ENCODE data around the gene PLK1.
A peak's percentile ranks its signal among the peaks of the same experiment; 100 is the strongest.
"Not testable (repeated sequence)": the region's sequence is repeated elsewhere in the genome, so short reads cannot be mapped to it uniquely, and the experiment has no call there.

The PLK1 gene

DNA sequence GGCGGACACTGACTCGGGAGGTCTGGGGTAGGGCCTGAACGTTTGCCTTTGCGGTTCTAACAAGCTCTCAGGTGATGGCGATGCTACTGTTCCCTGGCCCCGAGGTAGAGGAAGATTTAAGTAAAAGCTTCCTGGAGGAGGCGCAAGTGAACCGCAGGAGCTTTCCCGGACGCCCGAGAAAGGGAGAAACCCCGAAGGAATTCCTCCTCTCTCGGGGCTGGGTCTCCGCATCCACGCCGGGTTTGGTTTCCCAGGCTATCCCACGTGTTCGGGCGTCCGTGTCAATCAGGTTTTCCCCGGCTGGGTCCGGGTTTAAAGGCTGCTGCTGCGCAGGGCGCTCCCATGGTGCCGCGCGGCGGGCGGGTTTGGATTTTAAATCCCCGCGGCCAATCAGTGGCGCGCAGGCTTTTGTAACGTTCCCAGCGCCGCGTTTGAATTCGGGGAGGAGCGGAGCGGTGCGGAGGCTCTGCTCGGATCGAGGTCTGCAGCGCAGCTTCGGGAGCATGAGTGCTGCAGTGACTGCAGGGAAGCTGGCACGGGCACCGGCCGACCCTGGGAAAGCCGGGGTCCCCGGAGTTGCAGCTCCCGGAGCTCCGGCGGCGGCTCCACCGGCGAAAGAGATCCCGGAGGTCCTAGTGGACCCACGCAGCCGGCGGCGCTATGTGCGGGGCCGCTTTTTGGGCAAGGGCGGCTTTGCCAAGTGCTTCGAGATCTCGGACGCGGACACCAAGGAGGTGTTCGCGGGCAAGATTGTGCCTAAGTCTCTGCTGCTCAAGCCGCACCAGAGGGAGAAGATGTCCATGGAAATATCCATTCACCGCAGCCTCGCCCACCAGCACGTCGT lies at the start of gene PLK1:
Gene PLK1 (plus strand): TSS at position 460 of the 844 bp plus-strand sequence. CDS start 44 bp downstream, at position 504.
- peak; percentile 66 for DNase-seq

DNA sequence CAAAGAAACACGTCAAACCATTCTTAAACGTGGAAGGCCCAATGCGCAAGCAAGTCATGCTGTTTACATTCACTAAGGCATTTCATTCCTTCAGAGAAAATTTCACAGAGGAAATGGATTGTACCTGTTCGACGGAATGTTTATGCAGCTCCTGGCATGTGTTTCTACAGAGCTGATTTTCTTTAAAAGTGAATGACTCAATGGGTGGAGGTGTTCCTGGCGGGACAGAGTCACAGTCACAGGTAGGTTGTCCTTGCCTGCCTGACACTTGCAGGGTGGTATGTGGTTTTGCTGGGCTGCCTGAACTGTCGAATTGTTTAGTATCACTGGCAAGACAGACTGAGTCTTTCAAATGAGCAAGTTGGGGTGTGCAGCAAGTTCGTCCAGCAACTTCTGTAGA lies 49.2 kb upstream of the PLK1 start:
- no peak for DNase-seq

DNA sequence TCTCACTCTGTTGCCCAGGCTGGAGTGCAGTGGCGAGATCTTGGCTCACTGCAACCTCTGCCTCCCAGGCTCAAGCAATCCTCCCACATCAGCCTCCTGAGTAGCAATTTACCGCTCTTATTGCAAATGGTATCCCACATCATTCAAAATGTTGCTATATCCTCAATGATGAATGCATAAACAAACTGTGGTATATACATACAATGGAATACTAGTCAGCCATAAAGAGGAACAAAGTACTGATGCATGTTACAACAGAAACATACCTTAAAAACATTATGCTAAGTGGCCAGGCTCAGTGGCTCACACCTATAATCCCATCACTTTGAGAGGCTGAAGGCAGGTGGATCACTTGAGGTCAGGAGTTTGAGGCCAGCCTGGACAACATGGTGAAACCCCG lies 46.8 kb upstream of the PLK1 start:
- not testable (repeated sequence) for DNase-seq

DNA sequence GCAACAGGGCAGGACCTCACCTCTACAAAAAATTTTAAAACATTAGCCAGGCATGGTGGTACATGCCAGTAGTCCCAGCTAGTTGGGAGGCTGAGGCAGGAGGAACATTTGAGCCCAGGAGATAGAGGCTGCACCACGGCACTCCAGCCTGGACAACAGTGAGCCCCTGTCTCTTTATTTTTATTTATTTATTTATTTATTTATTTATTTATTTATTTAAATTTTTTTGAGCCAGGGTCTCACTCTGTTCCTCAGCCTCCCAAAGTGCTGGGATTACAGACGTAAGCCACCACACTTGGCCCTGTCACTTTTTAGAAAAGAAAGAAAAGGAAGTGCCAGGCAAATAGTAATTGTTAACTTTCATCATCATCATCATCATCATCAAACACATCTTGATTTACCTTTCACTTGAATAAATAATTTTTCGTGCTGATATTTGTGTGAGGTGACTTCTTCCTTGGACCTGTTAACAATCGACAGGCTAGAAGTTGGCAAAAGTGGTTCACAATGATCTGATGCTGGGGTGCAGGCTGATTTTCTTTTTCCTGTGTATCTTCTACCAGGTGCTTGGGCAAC lies 44.1 kb upstream of the PLK1 start:
- no peak for DNase-seq

DNA sequence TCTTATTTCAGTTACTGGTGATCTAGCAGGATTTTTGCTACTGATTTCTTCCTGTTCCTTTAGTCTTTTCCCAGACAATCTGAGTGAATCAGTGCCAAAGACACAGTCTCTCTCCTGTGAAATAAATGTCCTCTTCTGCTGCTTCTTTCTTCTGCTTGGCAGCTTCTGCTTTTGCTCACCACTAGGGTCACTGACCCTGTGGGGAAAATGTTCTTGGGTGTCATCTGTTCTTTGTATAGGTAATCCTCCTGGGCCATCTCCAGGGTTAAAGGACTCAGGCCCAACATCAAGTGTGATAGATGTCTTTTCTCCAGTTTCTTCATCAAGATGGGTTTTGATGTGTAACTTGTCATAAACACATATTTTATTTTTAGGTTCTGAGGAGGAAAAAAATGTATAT lies 42.7 kb upstream of the PLK1 start:
- DNase-seq = no peak

DNA sequence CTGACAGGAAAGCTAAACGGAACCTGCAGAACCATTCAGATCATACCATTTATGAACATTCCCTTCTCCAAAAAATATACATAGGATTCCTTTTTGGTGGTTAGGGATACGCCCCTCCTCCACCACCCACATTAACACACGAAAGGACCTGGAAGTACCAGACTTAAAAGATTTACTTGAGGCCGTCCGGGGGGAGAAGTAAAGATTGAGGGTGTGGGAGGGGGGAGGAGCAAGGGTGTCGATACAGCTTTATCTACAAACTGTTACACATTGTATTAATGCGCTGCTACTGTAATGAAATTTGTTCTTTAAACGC lies 38.1 kb upstream of the PLK1 start:
- DNase-seq = no peak

DNA sequence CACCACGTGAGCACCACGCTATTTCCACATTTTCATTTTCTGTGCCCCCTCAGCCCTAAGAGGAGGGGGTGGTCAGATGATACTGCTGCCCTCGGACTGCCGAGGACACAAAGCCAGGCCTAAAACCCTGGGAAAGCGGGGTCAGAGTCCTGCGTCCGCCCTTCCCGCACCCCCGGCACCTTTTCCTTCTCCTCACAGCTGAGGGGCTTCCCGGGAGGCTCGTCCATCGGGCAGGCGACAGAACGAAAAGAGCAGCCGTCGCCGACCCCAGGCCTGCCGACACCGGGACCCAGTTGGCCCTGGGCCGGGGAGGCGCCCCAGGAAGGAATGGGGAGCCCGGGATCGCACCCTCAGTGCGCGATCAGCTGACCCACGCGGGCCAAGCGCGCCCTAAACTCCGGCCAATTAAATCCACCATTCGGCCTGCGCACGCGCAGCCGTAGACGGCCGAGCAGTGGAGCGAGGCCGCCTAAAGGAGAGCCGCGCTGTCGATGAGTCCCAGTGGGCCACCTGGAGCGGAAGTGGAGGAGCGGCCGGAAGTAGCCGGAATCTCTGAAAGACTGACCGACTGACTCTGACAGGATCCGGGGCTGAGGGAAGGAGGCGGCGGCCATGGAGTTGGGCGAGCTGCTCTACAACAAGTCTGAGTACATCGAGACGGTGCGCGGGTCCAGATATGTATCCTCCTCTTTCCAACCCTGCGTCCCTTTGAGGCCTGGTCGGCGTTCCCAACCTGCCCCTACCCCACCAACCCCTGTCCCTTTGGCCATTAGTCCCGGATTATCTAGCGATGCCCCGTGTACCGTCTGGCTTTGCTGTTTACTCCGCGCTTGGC lies 37.5 kb upstream of the PLK1 start, which contains the start of the genes DCTN5 and PALB2:
Gene DCTN5 (plus strand): TSS at position 536 of the 835 bp plus-strand sequence. CDS start 77 bp downstream, at position 613.
Gene PALB2 (minus strand): TSS at position 380 of the 835 bp plus-strand sequence. CDS start 153 bp downstream, at position 227.
- DNase-seq = peak; percentile 84

DNA sequence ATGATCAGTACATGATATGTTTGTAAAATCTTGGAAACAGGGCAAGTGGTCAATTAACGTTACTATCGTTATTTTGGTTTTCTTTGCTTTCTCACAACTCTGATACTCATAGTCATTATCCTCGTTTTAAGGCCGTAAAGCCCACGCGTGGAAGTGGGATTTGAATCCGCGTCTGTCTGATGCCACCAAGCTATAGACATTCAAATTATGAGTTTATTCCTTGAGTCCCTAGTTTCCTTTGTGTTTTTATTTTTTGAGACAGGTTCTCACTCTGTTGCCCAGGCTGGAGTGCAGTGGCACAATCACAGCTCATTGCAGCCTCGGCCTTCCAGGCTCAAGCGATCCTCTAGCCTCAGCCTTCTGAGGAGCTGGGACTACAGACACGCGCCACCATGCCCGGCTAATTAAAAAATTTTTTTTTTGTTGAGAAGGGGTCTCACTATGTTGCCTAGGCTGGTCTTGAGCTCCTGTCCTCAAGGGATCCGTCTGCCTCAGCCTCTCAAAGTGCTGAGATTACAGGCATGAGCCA lies 36.4 kb upstream of the PLK1 start:
- no peak for DNase-seq

DNA sequence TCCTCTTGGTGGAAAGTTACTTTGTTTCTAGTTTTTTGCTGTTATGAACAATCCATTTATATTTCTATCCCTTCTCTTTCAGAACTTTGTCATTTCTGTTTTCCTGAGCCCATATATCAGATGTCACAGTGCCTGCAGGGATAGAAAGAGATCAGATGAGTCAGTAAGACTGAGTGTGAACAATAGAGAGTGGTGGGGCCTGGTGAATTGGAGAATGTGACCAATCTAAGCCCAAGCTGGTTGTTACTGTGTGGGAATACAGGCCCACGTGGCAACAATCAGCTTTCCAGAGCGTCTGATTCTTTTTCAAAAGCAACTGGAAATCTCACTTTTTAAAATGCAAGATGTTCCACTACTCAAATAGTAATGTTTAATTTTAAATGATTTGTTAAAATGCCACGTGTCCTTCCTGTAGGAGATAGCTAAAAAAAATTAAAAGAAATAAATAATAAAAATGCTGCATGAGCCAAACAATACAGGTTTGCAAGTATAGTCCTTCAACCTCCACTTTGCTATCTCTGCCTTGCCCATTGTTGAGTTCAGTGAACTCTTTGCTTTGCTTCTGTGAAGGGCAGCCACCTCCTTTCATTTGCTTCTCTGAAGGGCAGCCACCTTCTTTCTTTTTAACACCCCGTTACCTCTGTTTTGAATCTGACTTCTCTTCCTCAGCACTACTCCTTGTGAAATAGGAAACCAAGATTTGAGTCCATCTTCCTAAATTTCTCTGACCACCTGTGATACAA lies 27.8 kb upstream of the PLK1 start:
- no peak for DNase-seq

DNA sequence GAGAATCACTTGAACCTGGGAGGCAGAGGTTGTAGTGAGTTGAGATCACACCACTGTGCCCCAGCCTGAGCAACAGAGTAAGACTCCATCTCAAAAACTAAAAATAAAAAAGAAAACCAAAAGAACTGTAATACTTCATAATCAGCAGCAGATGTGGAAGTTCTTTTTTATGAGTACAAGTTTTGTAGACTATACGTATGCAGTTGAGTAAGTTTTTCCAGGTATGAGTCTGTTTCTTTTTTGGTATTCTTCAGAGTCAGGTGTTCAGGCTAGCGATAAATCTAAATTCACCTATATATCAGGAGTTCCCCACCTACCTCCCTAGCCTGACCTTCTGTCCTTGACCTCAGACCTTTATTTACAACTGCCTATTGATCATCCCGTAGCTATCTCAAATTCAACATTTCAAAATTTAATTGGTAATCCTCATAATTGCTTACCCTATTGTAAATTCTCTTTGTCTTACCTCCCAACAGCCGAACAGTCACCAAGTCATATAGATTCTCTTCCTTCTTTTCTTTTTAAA lies 26.7 kb upstream of the PLK1 start:
- DNase-seq = no peak

DNA sequence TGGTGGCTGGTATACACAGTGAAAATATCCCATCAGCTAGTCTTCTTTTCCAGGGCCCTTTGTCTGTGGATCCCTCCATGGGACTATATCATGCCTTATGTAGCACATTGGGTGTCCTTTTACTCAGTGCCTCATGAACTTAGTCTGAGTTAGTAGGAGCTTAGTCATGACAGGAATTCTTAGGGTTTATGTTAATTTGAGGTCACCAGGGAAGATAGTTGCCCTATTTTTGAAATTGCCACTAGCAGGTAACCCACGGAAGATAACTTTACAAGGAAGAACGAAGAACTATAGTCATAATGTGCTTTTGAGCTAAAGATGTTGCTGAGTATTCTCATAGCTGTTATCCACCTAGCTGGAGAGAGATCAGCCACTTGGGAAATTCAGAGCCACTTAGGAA lies 14.8 kb upstream of the PLK1 start:
- DNase-seq = no peak

DNA sequence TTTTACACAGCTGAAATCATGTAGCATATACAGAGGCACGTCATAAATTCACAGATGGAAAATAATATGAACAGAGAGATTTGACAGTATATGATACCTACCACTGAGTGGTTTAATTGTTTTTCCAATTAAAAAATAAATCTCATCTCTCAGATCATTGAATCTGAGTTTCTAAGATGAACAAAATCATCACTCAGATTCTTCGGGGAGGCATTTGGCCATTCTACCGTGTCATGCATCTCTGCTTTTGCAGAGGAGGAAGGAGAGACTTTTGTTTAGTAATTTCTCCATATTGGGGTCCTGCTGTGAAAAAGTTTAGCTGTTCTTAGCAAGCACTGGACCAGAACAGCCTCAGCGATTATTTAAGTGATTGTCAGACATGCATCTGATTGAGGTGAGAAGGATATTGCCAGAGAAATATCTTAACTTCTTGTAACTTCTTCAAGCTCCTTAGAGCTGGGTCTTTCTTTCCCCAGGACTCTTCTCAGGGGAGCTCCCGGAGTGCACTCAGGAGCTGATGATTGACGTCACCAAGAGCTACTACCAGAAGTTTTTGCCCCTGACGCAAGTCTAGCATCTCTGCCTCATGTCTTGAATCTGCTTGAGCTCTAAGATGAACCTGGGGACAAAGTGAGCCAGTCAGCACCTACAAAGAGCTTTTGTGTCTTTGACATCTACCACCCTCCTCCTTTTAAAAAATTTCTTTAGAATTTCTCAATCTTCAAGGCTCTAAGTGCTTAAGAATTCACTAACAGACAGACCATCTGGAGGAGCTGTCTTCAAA lies 11.9 kb upstream of the PLK1 start:
- no peak for DNase-seq

DNA sequence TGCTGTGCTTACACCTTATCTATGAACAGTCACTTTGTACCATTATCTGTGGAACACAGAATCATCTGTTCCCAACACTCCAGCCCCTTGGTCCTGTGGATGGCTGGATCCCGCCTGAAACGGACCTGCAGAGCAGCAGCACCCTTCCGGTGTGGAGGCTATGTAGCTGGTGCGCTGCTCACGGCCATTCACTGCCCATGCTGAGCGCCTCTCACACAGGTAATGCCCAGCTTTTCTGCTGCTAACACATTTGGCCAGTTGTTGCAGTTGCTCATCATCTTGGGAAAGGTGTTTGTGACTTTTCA lies 11.4 kb upstream of the PLK1 start:
- no peak for DNase-seq

DNA sequence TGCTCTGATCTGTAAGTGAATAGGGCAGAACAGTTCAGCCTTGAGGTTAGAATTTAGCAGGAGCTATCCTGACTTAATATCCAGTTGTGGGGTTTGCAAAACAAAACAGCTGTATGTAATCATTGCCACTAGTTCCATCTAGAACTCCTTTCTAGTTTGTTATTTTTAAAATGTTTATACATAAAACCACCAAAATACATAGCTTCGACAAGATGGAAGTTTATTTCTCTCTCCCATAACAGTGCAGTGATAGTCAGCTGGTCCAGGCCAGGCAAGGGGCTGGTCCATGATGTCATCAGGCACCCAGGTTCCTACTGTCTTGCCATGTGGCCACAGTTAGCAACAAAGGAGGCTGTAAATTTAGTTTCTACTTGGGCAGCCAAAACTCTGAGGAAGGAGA lies 10.5 kb upstream of the PLK1 start:
- DNase-seq = no peak

DNA sequence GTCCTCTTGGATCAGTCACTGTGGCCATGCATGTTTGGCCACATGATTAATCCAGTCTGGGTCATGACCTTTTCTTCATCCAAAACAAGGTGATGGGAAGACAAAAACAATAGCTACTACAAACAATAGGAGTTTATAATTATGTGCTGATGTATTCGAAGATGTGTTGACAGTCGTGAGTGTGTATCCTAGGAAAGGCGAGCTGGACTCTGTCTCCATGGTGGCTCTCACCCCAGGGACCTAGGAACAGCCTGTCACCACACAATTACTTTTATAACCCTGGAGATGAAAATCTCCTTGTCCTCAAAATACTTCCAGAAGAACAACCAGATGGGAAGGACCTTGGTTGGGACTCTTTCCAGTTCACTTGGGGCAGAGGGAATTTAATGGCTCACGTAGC lies 9.8 kb upstream of the PLK1 start:
- no peak for DNase-seq

DNA sequence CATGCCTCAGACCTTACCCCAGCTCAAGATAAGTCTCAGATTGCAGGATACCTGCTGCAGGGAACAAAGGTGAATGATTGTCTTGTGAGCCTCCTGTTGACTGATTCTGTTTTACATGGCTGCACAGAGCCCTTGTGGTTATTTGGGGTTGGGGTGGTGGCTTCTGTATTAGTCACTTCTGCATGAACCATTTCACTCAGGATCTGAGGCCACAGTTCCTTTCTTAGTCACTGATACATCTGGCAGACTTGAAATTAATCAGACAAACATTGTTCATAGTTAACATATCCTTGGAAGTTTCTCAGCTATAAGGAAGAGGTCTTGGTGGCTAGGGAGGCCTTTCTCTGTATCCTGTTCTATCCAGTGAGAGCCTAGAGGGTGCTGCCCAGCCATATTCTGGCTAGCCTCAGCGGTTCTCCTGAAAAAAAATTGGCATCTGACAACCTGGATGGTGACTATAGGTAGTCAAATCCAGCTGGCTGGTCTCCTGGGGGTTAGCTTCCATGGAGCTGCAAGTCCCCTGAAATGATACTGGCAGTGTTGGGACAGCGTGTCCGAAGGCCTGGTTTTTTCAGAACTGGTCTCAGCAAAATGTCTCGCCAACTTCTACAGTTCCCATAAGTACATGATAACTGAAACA lies 8.4 kb upstream of the PLK1 start:
- no peak for DNase-seq

DNA sequence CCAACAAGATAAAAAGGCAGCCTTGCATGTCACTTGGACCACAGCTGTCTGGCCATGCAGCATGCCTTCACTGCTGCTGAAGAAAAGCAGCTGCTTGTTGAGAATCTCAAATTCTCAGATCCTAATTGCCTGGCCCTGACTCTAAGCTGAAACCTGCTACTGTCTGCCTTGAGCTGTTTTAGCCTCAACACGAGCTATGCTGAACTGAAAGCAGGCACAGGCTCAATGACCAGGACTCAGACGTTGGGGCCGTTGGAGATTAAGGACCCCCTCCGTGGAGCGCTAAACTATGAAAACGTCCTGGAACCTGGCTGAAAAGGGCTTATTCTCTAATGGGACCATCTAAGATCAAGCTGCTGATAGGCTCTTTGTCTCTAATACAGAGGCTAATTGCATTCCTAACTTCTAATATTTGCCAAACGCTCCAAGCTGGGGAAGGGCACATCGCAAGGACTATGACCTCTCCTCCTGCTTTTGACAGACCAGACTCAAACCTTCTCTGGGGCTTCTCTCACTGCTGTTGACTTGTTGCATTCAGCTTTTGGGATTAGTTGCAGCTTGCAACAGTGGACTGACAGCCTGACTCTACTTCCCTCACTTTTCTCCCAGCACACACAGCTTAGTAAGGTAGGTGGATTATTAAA lies 4.6 kb upstream of the PLK1 start:
- no peak for DNase-seq

DNA sequence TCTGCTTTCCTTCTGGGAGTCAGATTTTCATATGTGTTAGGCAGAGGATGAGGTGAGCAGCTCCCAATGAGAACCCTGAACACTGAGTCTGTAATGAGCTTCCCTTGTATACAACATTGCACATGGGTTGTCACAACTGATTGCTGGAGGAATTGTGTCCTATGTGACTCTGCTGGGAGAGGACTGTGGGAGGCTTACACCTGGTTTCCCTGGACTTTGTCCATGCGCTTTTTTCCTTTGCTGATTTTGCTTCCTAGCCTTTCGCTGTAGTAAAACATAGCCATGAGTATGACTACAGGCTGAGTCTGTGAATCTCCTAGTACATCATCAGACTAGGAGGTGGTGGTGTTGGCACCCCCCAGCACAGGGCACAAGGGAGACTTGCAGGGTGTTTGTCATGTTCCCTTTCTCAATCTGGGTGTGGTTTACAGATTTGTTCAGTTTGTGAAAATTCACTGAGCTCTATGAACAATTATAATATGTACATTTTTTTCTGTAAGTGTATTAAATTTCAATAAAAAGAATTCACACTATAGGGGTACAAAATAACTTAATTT lies 1.7 kb upstream of the PLK1 start:
- no peak for DNase-seq

DNA sequence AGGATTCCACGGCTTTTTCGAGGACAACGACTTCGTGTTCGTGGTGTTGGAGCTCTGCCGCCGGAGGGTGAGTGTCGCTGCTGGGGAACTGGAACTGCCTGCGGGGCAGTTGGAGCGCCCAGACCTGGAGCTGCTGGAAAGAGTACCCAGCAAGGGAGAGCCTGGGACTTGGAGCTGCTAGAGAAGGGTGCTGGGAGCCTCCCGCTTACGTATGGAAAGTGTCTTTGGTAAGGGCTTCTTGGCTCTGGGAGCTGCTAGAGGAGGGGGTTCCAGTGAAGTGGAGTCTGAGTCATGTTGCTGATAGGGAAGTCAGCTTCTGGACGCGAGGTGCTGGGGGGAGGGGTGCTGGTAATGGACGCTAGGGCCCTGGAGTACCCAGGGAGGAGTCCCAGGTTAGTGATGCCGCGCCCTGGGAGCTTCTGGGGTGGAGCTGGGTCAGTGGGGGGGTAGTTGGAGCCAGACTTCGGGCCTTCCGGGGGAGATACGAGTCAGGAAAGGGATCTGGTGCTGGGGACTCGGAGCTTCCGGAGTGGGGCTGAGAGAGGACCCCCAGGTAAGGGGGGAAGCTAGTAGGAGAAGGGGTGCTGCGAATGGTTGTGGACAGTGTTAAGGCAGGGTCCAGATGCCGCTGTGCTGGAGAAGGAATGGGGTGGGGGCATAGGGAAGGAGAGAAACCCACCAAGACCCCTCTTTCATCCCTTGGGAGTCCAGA lies 741 bp downstream of the PLK1 start:
- no peak for DNase-seq

DNA sequence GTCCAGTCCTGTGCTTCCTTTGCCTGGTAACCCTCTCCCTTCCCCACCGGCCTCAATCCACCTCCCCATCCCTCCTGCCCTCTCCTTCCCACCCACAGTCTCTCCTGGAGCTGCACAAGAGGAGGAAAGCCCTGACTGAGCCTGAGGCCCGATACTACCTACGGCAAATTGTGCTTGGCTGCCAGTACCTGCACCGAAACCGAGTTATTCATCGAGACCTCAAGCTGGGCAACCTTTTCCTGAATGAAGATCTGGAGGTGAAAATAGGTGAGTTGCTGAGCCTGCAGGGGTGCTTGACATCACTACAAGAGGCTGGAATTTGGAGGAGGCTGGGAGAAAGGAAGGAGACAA lies 1.3 kb downstream of the PLK1 start:
- DNase-seq = no peak
